ENCODE measurements around the gene CELF2.

CELF2 gene

GRCh38 chr10:11105676-11106004 is 88.0 kb downstream of the CELF2 start:
- H3K36me3 ChIP-seq (ENCODE audit: insufficient read depth, low read length): no peaks in the 10 kb centered on the region

GRCh38 chr10:11106621-11107374 is 89.1 kb downstream of the CELF2 start:
- Histone ChIP-seq H3K27me3 (ENCODE audit: insufficient read depth, low read length, poor library complexity) (no peaks in the 10 kb centered on the region), H3K27ac (ENCODE audit: low read length) (no peak overlapping the region), H3K4me1 (ENCODE audit: insufficient read depth, low read length) (peaks cover 4% of the 10 kb centered on the region; the same call in 1 of the 2 replicates), H3K9me3 (ENCODE audit: insufficient read depth, low read length, severe bottlenecking) (no peaks in the 10 kb centered on the region), H3K4me3 (ENCODE audit: low read depth in 1 of 2, low read length in 2 of 2) (no peak overlapping the region), H3K79me2 (ENCODE audit: insufficient read depth, low read length) (no peaks in the 10 kb centered on the region), H3K36me3 (ENCODE audit: insufficient read depth, low read length) (no peaks in the 10 kb centered on the region), H4K20me1 (ENCODE audit: insufficient read depth, low read length) (no peaks in the 10 kb centered on the region), H3K4me2 (ENCODE audit: insufficient read depth, low read length) (no peak overlapping the region), H3K9ac (ENCODE audit: low read depth, low read length) (no peak overlapping the region), H2AFZ (ENCODE audit: low read depth, low read length) (no peak overlapping the region)
- no peak for DNase-seq
- no peak for TF ChIP-seq EZH2 (IDR thresholded peaks at IDR 0.05; ENCODE audit: borderline replicate concordance, low read depth, low read length, severe bottlenecking)
- no peak for TF ChIP-seq CTCF (IDR thresholded peaks at IDR 0.05; ENCODE audit: borderline replicate concordance, extremely low read depth, low read length, poor library complexity, severe bottlenecking)
- ATAC-seq (ENCODE audit: insufficient read depth, low read depth): peak; percentile 22; the same call in 1 of the 3 replicates

More at GRCh38 chr10:11105676-11106004, 88.0 kb downstream of the CELF2 start:
- H3K27ac ChIP-seq (ENCODE audit: low read length): no peak overlapping the region
- H3K27me3 ChIP-seq (ENCODE audit: insufficient read depth, low read length, poor library complexity): no peaks in the 10 kb centered on the region
- H4K20me1 ChIP-seq (ENCODE audit: insufficient read depth, low read length): no peaks in the 10 kb centered on the region
- H3K79me2 ChIP-seq (ENCODE audit: insufficient read depth, low read length): no peaks in the 10 kb centered on the region
- H2AFZ ChIP-seq (ENCODE audit: low read depth, low read length): no peak overlapping the region; the same call in 1 of the 2 replicates
- no peak overlapping the region for H3K9ac ChIP-seq (ENCODE audit: low read depth, low read length)
- TF ChIP-seq EZH2 (IDR thresholded peaks at IDR 0.05; ENCODE audit: borderline replicate concordance, low read depth, low read length, severe bottlenecking) (no peak), CTCF (IDR thresholded peaks at IDR 0.05; ENCODE audit: borderline replicate concordance, extremely low read depth, low read length, poor library complexity, severe bottlenecking) (no peak)
- peaks cover 4% of the 10 kb centered on the region; the same call in 1 of the 2 replicates for H3K4me1 ChIP-seq (ENCODE audit: insufficient read depth, low read length)
- H3K4me2 ChIP-seq (ENCODE audit: insufficient read depth, low read length): no peak overlapping the region
- no peak; the same call in 2 of the 3 replicates for ATAC-seq (ENCODE audit: insufficient read depth, low read depth)
- no peak overlapping the region for H3K4me3 ChIP-seq (ENCODE audit: low read depth in 1 of 2, low read length in 2 of 2)
- H3K9me3 ChIP-seq (ENCODE audit: insufficient read depth, low read length, severe bottlenecking): no peaks in the 10 kb centered on the region
- DNase-seq: no peak

GRCh38 chr10:11107948-11108347 is 90.3 kb downstream of the CELF2 start:
- DNase-seq (no peak), ATAC-seq (ENCODE audit: insufficient read depth, low read depth) (no peak)
- Histone ChIP-seq H3K27ac (ENCODE audit: low read length) (no peak overlapping the region), H2AFZ (ENCODE audit: low read depth, low read length) (no peak overlapping the region), H3K4me1 (ENCODE audit: insufficient read depth, low read length) (peaks cover 4% of the 10 kb centered on the region; the same call in 1 of the 2 replicates), H3K79me2 (ENCODE audit: insufficient read depth, low read length) (no peaks in the 10 kb centered on the region), H3K27me3 (ENCODE audit: insufficient read depth, low read length, poor library complexity) (no peaks in the 10 kb centered on the region), H3K4me2 (ENCODE audit: insufficient read depth, low read length) (no peak overlapping the region), H3K4me3 (ENCODE audit: low read depth in 1 of 2, low read length in 2 of 2) (no peak overlapping the region), H3K36me3 (ENCODE audit: insufficient read depth, low read length) (no peaks in the 10 kb centered on the region), H4K20me1 (ENCODE audit: insufficient read depth, low read length) (no peaks in the 10 kb centered on the region), H3K9ac (ENCODE audit: low read depth, low read length) (no peak overlapping the region), H3K9me3 (ENCODE audit: insufficient read depth, low read length, severe bottlenecking) (no peaks in the 10 kb centered on the region)
- TF ChIP-seq EZH2 (IDR thresholded peaks at IDR 0.05; ENCODE audit: borderline replicate concordance, low read depth, low read length, severe bottlenecking): no peak
- TF ChIP-seq CTCF (IDR thresholded peaks at IDR 0.05; ENCODE audit: borderline replicate concordance, extremely low read depth, low read length, poor library complexity, severe bottlenecking): no peak

Measured in DND-41 (cell line).